ENCODE measurements around the gene KDM3B. TPM values are rescaled to one million over a fixed set of nuclear protein-coding genes. Genes with fewer than 3 reads are reported as not detected.
"Not testable (repeated sequence)": the region's sequence is repeated elsewhere in the genome, so short reads cannot be mapped to it uniquely, and the experiment has no call there.

The KDM3B gene
- total RNA-seq, 1 experiment from 2014 or later: 56.3 TPM

DNA sequence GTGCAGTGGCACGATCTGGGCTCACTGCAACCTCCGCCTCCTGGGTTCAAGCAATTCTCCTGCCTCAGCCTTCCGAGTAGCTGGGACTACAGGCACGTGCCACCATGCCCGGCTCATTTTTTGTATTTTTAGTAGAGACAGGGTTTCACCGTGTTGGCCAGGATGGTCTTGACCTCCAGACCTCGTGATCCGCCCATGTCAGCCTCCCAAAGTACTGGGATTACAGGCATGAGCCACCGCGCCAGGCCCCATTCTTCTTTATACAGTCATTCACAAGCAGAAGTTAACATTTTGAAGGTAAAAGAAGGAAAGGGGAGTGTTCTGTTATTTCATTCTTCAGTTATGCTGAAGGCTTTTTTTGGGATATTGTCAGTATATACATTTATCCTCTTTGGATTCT is 37.4 kb downstream of the KDM3B start:
- H4K20me1 ChIP-seq (ENCODE audit: insufficient read depth, low read depth, low read length); H2AFZ ChIP-seq (ENCODE audit: low read length); H3K79me2 ChIP-seq (ENCODE audit: low read length); H3K4me3 ChIP-seq (ENCODE audit: low read length); H3K4me2 ChIP-seq (ENCODE audit: low read depth, low read length, poor library complexity, severe bottlenecking); H3K9me3 ChIP-seq (ENCODE audit: low read length); H3K27me3 ChIP-seq (ENCODE audit: low read length); H3K4me1 ChIP-seq (ENCODE audit: low read length); H3K9ac ChIP-seq (ENCODE audit: low read length); DNase-seq; H3K27ac ChIP-seq (ENCODE audit: low read length); H3K9me2 ChIP-seq (replicated peaks; ENCODE audit: insufficient read depth, low read length): not testable (repeated sequence)
- peaks cover 38% of the 10 kb centered on the region; the same call in 1 of the 2 replicates for H3K36me3 ChIP-seq (ENCODE audit: insufficient read depth, low read length)

GRCh38 chr5:138391859-138392386 is 39.4 kb downstream of the KDM3B start:
- Histone ChIP-seq H3K27me3 (ENCODE audit: low read length) (no peaks in the 10 kb centered on the region), H3K4me2 (ENCODE audit: low read depth, low read length, poor library complexity, severe bottlenecking) (no peak overlapping the region), H2AFZ (ENCODE audit: low read length) (no peak overlapping the region), H3K9ac (ENCODE audit: low read length) (no peak overlapping the region), H3K9me3 (ENCODE audit: low read length) (no peaks in the 10 kb centered on the region), H3K79me2 (ENCODE audit: low read length) (no peaks in the 10 kb centered on the region), H3K27ac (ENCODE audit: low read length) (no peak overlapping the region), H3K9me2 (replicated peaks; ENCODE audit: insufficient read depth, low read length) (no peaks in the 10 kb centered on the region), H4K20me1 (ENCODE audit: insufficient read depth, low read depth, low read length) (no peaks in the 10 kb centered on the region), H3K36me3 (ENCODE audit: insufficient read depth, low read length) (peaks cover 42% of the 10 kb centered on the region; the same call in 1 of the 2 replicates), H3K4me3 (ENCODE audit: low read length) (no peak overlapping the region), H3K4me1 (ENCODE audit: low read length) (no peaks in the 10 kb centered on the region)
- no peak for DNase-seq

GRCh38 chr5:138402640-138403039 is 50.2 kb downstream of the KDM3B start:
- Histone ChIP-seq H2AFZ (ENCODE audit: low read length) (no peak overlapping the region), H3K36me3 (ENCODE audit: insufficient read depth, low read length) (peaks cover 38% of the 10 kb centered on the region), H3K9ac (ENCODE audit: low read length) (no peak overlapping the region), H4K20me1 (ENCODE audit: insufficient read depth, low read depth, low read length) (no peaks in the 10 kb centered on the region), H3K4me2 (ENCODE audit: low read depth, low read length, poor library complexity, severe bottlenecking) (no peak overlapping the region), H3K9me2 (replicated peaks; ENCODE audit: insufficient read depth, low read length) (no peaks in the 10 kb centered on the region), H3K4me1 (ENCODE audit: low read length) (no peaks in the 10 kb centered on the region), H3K79me2 (ENCODE audit: low read length) (peaks cover 5% of the 10 kb centered on the region; the same call in 1 of the 2 replicates), H3K4me3 (ENCODE audit: low read length) (no peak overlapping the region), H3K27me3 (ENCODE audit: low read length) (no peaks in the 10 kb centered on the region), H3K9me3 (ENCODE audit: low read length) (no peaks in the 10 kb centered on the region), H3K27ac (ENCODE audit: low read length) (no peak overlapping the region)
- DNase-seq: no peak

DNA sequence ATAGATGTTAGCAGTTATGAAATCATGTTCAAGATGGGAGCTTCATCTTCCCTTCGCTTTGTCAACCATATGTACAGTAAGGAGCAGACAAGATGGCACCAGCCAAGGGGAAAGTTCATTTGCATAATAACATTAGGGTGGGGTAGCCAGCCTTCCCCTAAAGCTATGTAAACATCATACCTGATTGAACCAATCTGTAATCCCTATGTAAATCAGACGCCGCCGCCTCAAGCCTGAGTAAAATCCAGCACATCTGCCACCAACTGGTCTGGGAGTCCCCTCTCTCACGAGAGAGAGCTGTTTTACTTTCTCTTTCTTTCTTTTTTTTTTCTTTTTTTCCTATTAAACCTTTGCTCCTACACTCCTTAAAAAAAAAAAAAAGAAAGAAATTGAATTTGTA is 55.5 kb downstream of the KDM3B start:
- Histone ChIP-seq H3K9me3 (ENCODE audit: low read length) (no peaks in the 10 kb centered on the region), H2AFZ (ENCODE audit: low read length) (no peak overlapping the region), H3K4me1 (ENCODE audit: low read length) (no peaks in the 10 kb centered on the region), H3K9ac (ENCODE audit: low read length) (no peak overlapping the region), H3K27ac (ENCODE audit: low read length) (no peak overlapping the region), H3K4me3 (ENCODE audit: low read length) (no peak overlapping the region), H3K4me2 (ENCODE audit: low read depth, low read length, poor library complexity, severe bottlenecking) (no peak overlapping the region), H3K79me2 (ENCODE audit: low read length) (no peaks in the 10 kb centered on the region), H3K36me3 (ENCODE audit: insufficient read depth, low read length) (peaks cover 15% of the 10 kb centered on the region; the same call in 1 of the 2 replicates), H3K9me2 (replicated peaks; ENCODE audit: insufficient read depth, low read length) (no peaks in the 10 kb centered on the region), H3K27me3 (ENCODE audit: low read length) (no peaks in the 10 kb centered on the region), H4K20me1 (ENCODE audit: insufficient read depth, low read depth, low read length) (no peaks in the 10 kb centered on the region)
- no peak for DNase-seq

DNA sequence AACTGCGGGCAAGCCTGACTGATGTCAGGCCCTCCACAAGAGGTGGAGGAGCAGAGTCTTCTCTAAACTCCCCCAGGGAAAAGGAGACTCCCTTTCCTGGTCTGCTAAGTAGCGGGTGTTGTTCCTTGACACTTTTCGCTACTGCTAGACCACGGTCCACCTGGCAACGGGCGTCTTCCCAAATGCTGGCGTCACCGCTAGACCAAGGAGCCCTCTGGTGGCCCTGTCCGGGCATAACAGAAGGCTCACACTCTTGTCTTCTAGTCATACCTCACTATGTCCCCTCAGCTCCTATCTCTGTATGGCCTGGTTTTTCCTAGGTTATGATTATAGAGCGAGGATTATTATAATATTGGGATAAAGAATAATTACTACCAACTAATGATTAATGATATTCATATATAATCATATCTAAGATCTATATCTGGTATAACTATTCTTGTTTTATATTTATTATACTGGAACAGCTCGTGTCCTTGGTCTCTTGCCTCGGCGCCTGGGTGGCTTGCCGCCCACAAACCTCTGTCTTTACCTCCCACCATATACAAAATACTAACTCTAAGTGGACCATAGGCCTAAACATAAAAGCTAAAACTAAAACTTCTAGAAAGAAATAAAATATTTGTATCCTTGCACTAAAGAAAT is 58.6 kb downstream of the KDM3B start:
- not testable (repeated sequence) for H3K9me2 ChIP-seq (replicated peaks; ENCODE audit: insufficient read depth, low read length); H2AFZ ChIP-seq (ENCODE audit: low read length); H3K9me3 ChIP-seq (ENCODE audit: low read length); H4K20me1 ChIP-seq (ENCODE audit: insufficient read depth, low read depth, low read length); H3K79me2 ChIP-seq (ENCODE audit: low read length); H3K4me3 ChIP-seq (ENCODE audit: low read length); H3K27ac ChIP-seq (ENCODE audit: low read length); H3K4me1 ChIP-seq (ENCODE audit: low read length); H3K27me3 ChIP-seq (ENCODE audit: low read length); H3K4me2 ChIP-seq (ENCODE audit: low read depth, low read length, poor library complexity, severe bottlenecking); H3K9ac ChIP-seq (ENCODE audit: low read length)
- H3K36me3 ChIP-seq (ENCODE audit: insufficient read depth, low read length): peaks cover 15% of the 10 kb centered on the region; the same call in 1 of the 2 replicates
- peak; percentile 78 for DNase-seq

DNA sequence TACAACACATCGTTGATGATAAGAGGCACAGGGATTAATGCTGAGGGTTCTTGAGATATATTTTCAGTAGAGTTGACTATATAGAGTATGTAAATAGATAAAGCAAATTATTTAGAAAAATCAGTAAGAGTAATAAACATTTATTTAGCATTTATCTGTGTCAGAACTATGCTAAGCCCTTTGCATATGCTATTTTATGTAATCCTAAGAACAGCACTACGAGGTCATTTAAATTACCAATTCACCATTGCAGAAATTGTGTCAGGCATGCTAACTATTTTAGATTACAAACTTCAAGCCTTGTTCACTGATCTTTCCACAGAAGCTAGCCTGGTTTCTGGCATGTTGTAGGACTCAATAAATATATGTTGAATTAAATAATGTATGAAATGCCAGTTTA is 66.0 kb downstream of the KDM3B start:
- Histone ChIP-seq H3K27me3 (ENCODE audit: low read length) (no peaks in the 10 kb centered on the region), H3K27ac (ENCODE audit: low read length) (no peak overlapping the region), H3K9ac (ENCODE audit: low read length) (no peak overlapping the region), H4K20me1 (ENCODE audit: insufficient read depth, low read depth, low read length) (no peaks in the 10 kb centered on the region), H3K9me2 (replicated peaks; ENCODE audit: insufficient read depth, low read length) (no peaks in the 10 kb centered on the region), H2AFZ (ENCODE audit: low read length) (no peak overlapping the region), H3K36me3 (ENCODE audit: insufficient read depth, low read length) (peaks cover 44% of the 10 kb centered on the region), H3K4me3 (ENCODE audit: low read length) (no peak overlapping the region), H3K4me1 (ENCODE audit: low read length) (no peaks in the 10 kb centered on the region), H3K4me2 (ENCODE audit: low read depth, low read length, poor library complexity, severe bottlenecking) (no peak overlapping the region), H3K9me3 (ENCODE audit: low read length) (no peaks in the 10 kb centered on the region), H3K79me2 (ENCODE audit: low read length) (no peaks in the 10 kb centered on the region)
- no peak for DNase-seq

- no peaks in the 10 kb centered on the region for H3K9me2 ChIP-seq (replicated peaks; ENCODE audit: insufficient read depth, low read length)
- H3K9me3 ChIP-seq (ENCODE audit: low read length): no peaks in the 10 kb centered on the region
- H3K27ac ChIP-seq (ENCODE audit: low read length): no peak overlapping the region
- H3K36me3 ChIP-seq (ENCODE audit: insufficient read depth, low read length): peaks cover 56% of the 10 kb centered on the region
- no peaks in the 10 kb centered on the region for H3K27me3 ChIP-seq (ENCODE audit: low read length)
- H2AFZ ChIP-seq (ENCODE audit: low read length): no peak overlapping the region
- H3K4me2 ChIP-seq (ENCODE audit: low read depth, low read length, poor library complexity, severe bottlenecking): no peak overlapping the region
- DNase-seq: no peak
- H3K9ac ChIP-seq (ENCODE audit: low read length): no peak overlapping the region
- no peaks in the 10 kb centered on the region for H3K4me1 ChIP-seq (ENCODE audit: low read length)
- H4K20me1 ChIP-seq (ENCODE audit: insufficient read depth, low read depth, low read length): no peaks in the 10 kb centered on the region
- no peak overlapping the region for H3K4me3 ChIP-seq (ENCODE audit: low read length)
- H3K79me2 ChIP-seq (ENCODE audit: low read length): no peaks in the 10 kb centered on the region
Observed at GRCh38 chr5:138425079-138425478, 72.6 kb downstream of the KDM3B start.

- DNase-seq: no peak
- peaks cover 31% of the 10 kb centered on the region for H3K36me3 ChIP-seq (ENCODE audit: insufficient read depth, low read length)
- no peaks in the 10 kb centered on the region for H3K27me3 ChIP-seq (ENCODE audit: low read length)
- H3K9me2 ChIP-seq (replicated peaks; ENCODE audit: insufficient read depth, low read length): no peaks in the 10 kb centered on the region
- H3K9ac ChIP-seq (ENCODE audit: low read length): no peak overlapping the region
- no peak overlapping the region for H3K27ac ChIP-seq (ENCODE audit: low read length)
- H3K4me2 ChIP-seq (ENCODE audit: low read depth, low read length, poor library complexity, severe bottlenecking): no peak overlapping the region
- H3K4me1 ChIP-seq (ENCODE audit: low read length): peaks cover 12% of the 10 kb centered on the region
- no peaks in the 10 kb centered on the region for H3K9me3 ChIP-seq (ENCODE audit: low read length)
- H4K20me1 ChIP-seq (ENCODE audit: insufficient read depth, low read depth, low read length): peaks cover 3% of the 10 kb centered on the region; the same call in 1 of the 2 replicates
- H3K79me2 ChIP-seq (ENCODE audit: low read length): no peaks in the 10 kb centered on the region
- H2AFZ ChIP-seq (ENCODE audit: low read length): no peak overlapping the region
- H3K4me3 ChIP-seq (ENCODE audit: low read length): no peak overlapping the region
Observed at GRCh38 chr5:138435943-138436342, 83.5 kb downstream of the KDM3B start.

Measured in Karpas-422 (cell line).